Measurements from ENCODE around the gene VEGFC. TPM values are rescaled to one million over a fixed set of nuclear protein-coding genes. Genes with fewer than 3 reads are reported as not detected.

The VEGFC gene
- total RNA-seq, 2 experiments from 2014 or later: not detected

DNA sequence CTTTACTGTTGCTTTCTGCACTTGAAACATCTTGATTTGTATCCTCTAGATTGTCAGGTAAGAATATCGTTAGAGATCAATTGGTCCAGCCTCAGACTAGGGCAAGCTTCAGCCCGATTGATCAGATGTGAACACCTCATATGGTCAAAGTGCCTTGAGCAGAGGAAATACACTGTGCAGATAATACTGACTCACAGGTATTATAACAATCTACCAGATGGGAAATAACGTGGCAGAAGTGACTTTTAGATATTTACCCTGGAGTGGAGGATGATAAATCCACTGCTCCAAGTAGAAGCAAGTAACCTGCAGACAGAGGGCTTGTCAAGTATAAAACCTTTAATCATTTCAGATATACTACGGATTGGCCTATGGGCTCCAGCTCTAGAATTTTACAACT is 17.9 kb downstream of the VEGFC start:
- intact Hi-C loops (cut with micrococcal nuclease): no loop called here
- DNase-seq (no peak), ATAC-seq (no peak)
- no peak overlapping the region for H3K4me3 Mint-ChIP-seq
- CTCF ChIA-PET: no interaction called here
- H3K27ac Mint-ChIP-seq: no peak overlapping the region
- TF ChIP-seq, protein P1, sequence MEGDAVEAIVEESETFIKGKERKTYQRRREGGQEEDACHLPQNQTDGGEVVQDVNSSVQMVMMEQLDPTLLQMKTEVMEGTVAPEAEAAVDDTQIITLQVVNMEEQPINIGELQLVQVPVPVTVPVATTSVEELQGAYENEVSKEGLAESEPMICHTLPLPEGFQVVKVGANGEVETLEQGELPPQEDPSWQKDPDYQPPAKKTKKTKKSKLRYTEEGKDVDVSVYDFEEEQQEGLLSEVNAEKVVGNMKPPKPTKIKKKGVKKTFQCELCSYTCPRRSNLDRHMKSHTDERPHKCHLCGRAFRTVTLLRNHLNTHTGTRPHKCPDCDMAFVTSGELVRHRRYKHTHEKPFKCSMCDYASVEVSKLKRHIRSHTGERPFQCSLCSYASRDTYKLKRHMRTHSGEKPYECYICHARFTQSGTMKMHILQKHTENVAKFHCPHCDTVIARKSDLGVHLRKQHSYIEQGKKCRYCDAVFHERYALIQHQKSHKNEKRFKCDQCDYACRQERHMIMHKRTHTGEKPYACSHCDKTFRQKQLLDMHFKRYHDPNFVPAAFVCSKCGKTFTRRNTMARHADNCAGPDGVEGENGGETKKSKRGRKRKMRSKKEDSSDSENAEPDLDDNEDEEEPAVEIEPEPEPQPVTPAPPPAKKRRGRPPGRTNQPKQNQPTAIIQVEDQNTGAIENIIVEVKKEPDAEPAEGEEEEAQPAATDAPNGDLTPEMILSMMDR (IDR thresholded peaks at IDR 0.05): no peak
- H3K27me3 Mint-ChIP-seq: no peaks in the 10 kb centered on the region
- POLR2A ChIA-PET: no interaction called here
- H3K9me3 Mint-ChIP-seq: peaks cover 2% of the 10 kb centered on the region
- no peaks in the 10 kb centered on the region for H3K36me3 Mint-ChIP-seq (ENCODE audit: low read depth)
- no peaks in the 10 kb centered on the region for H3K4me1 Mint-ChIP-seq (ENCODE audit: low read depth)

GRCh38 chr4:176769514-176769913 is 23.2 kb downstream of the VEGFC start:
- H3K27me3 Mint-ChIP-seq: no peaks in the 10 kb centered on the region
- DNase-seq: no peak
- POLR2A ChIA-PET: no interaction called here
- TF ChIP-seq, protein P1 (IDR thresholded peaks at IDR 0.05): no peak
- H3K4me3 Mint-ChIP-seq: no peak overlapping the region
- H3K36me3 Mint-ChIP-seq (ENCODE audit: low read depth): no peaks in the 10 kb centered on the region
- no peak for ATAC-seq
- CTCF ChIA-PET: no interaction called here
- no peaks in the 10 kb centered on the region for H3K4me1 Mint-ChIP-seq (ENCODE audit: low read depth)
- peaks cover 2% of the 10 kb centered on the region for H3K9me3 Mint-ChIP-seq
- intact Hi-C loops (cut with micrococcal nuclease): no loop called here
- H3K27ac Mint-ChIP-seq: no peak overlapping the region

DNA sequence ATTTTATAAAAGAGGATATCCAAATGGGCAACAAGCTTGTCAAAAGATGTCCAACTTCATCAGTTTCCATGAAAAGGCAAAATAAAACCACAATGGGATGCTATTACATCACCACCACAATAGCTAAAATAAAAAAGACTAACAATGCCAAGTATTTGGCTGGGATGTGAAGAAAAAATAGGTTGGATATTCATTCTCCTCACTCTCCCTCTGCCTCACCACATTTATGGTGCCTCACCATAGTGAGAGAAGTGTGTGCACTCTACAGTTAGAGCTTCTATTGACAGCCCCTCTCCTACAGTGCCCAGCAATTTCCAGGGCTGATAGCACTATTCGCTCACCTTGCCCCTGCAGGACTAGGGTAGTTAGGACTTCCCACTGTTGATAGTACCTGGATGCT is 25.5 kb downstream of the VEGFC start:
- TF ChIP-seq, protein P1 (IDR thresholded peaks at IDR 0.05): no peak
- Mint-ChIP-seq H3K4me3 (no peak overlapping the region), H3K4me1 (ENCODE audit: low read depth) (no peaks in the 10 kb centered on the region), H3K9me3 (peaks cover 2% of the 10 kb centered on the region), H3K27ac (no peak overlapping the region), H3K27me3 (no peaks in the 10 kb centered on the region), H3K36me3 (ENCODE audit: low read depth) (no peaks in the 10 kb centered on the region)
- ChIA-PET CTCF (no interaction called here), POLR2A (no interaction called here)
- DNase-seq: no peak
- ATAC-seq: no peak
- intact Hi-C loops (cut with micrococcal nuclease): no loop called here

DNA sequence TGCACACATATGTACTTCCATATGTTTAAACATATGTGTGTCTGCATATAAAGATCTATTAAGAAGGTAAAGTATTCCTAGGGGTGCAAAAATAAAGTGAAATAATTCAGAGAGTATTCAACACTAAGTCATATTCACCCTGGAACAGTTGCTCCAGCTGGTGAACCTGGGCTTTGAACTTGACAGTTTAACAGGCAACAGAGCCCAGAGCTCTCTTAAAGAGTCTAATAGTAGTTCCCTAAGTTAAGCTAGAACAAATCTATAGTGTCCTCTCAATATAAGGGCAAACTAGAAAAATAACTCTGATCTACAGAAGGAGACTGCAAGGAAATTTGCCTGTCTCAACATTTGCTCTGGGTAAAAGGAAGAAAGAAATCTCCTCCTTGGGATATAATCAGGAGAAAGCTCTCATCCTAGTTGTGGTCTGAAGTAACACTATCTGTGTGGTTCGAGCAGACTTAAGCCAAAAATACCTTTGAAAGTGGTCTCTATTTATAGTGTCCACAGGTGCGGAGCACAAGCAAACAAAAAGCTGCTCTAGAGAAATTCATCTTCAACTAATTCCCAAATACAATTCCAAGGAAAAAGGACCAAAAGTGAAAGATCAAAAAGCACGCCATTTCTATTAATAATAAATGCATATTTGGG is 29.9 kb downstream of the VEGFC start:
- Mint-ChIP-seq H3K27me3 (no peaks in the 10 kb centered on the region), H3K36me3 (ENCODE audit: low read depth) (no peaks in the 10 kb centered on the region), H3K4me1 (ENCODE audit: low read depth) (no peaks in the 10 kb centered on the region), H3K9me3 (no peaks in the 10 kb centered on the region), H3K27ac (no peak overlapping the region), H3K4me3 (no peak overlapping the region)
- POLR2A ChIA-PET: no interaction called here
- no peak for DNase-seq
- no peak for ATAC-seq
- intact Hi-C loops (cut with micrococcal nuclease): no loop called here
- TF ChIP-seq, protein P1 (IDR thresholded peaks at IDR 0.05): no peak
- CTCF ChIA-PET: no interaction called here

- intact Hi-C loops (cut with micrococcal nuclease): no loop called here
- H3K27ac Mint-ChIP-seq: no peak overlapping the region
These were observed 30.9 kb downstream of the VEGFC start for GRCh38 chr4:176761872-176762271.

More at GRCh38 chr4:176761872-176762271, 30.9 kb downstream of the VEGFC start:
- H3K4me1 Mint-ChIP-seq (ENCODE audit: low read depth): no peaks in the 10 kb centered on the region
- no peak overlapping the region for H3K4me3 Mint-ChIP-seq
- POLR2A ChIA-PET: no interaction called here
- no peaks in the 10 kb centered on the region for H3K9me3 Mint-ChIP-seq
- CTCF ChIA-PET: no interaction called here
- ATAC-seq (no peak), DNase-seq (no peak)
- no peaks in the 10 kb centered on the region for H3K27me3 Mint-ChIP-seq
- TF ChIP-seq, protein P1 (IDR thresholded peaks at IDR 0.05): no peak
- H3K36me3 Mint-ChIP-seq (ENCODE audit: low read depth): no peaks in the 10 kb centered on the region
